HG03342 (cell line): Measurements from ENCODE around the gene PLBD2.

ENCODE experiments used
- ATAC-seq: cut with Tn5 transposase; IDR thresholded peaks from one replicate; pipeline ENCODE4 v1.9.1; 2021; ENCODE audit warnings: mild to moderate bottlenecking, moderate library complexity; ENCODE audit not compliant: unreplicated experiment

The PLBD2 gene

GRCh38 chr12:113392988-113393579, 34.7 kb downstream of the PLBD2 start:
- no peak for ATAC-seq

GRCh38 chr12:113393749-113394148, 35.4 kb downstream of the PLBD2 start:
- ATAC-seq = no peak

GRCh38 chr12:113395119-113395518, 36.7 kb downstream of the PLBD2 start:
- no peak for ATAC-seq

DNA sequence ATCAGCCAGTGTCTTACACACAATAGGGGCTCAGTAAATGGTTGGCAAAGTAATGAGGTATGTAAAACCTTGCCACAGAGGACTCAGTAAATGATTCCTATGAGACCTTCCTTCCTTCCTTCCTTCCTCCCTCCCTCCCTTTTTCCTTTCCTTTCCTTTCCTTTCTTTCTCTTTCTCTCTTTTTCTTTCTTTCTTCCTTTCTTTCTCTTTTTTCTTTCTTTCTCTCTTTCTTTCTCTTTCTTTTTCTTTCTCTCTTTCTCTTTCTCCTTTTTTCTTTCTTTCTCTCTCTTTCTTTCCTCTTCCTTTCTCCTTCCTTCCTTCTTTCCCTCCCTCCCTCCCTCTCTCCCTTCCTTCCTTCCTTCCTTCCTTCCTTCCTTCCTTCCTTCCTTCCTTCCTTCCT, 37.8 kb downstream of the PLBD2 start:
- no peak for ATAC-seq

DNA sequence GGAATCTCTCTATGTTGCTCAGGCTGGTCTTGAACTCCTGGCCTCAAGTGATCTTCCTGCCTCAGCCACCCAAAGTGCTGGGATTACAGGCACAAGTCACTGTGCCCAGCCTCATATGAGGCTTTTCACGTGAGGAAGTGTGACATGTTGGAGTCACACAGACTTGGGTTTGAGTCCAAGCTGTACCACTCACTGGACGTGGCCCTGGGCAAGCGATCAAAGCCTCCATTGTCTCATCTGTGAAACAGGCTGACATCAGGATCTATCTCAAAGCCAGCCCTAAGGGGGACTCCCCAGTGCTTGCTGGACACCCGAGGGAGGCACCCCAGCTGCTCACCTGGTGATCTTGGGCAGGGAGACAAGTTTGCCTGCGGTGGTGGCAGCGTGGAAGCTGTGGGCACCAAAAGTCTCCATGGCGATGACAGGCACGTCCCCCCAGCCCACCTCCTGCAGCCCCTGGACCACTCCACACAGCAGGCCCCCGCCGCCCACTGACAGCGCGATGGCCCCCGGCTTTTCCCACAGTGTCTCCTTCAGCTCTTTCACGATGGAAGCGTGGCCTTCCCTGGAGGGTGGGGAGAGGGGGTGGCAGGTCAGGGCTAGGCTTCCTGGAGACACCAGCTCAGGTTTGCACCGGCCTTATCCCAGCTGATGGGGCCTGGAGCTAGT, 38.6 kb downstream of the PLBD2 start:
- ATAC-seq = no peak

DNA sequence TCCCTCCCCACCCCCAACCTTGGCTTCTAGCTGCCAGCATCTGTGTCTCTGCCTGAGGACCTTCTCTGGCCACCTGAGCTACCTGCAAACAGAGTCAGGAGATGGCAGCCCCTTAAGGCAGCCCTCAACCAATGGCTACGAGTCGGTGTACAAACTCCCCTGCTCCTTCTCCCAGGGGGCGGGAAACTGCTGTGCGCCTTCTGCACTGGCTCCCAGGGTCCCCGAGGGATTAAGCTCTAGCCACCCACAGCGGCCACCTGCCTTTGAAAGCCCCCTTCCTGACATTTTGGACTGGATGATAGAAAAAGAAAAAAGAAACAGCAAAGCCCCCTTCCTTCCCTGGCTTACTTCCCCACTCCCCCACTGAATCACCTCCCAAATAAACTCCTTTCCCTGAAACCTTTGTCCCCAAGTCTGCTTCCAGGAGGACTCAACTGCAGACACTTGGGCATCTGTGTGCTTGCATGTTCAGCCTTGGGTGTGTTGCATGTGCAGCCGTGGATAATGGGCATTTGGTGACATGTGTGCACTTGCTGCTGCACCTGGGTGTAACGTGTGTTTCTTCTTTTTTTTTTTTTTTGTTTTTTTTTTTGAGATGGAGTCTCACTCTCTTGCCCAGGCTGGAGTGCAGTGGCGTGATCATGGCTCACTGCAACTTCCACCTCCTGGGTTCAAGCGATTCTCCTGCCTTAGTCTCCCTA, 39.3 kb downstream of the PLBD2 start:
- no peak for ATAC-seq

- no peak for ATAC-seq
Observed at GRCh38 chr12:113398346-113399290, 40.2 kb downstream of the PLBD2 start.

DNA sequence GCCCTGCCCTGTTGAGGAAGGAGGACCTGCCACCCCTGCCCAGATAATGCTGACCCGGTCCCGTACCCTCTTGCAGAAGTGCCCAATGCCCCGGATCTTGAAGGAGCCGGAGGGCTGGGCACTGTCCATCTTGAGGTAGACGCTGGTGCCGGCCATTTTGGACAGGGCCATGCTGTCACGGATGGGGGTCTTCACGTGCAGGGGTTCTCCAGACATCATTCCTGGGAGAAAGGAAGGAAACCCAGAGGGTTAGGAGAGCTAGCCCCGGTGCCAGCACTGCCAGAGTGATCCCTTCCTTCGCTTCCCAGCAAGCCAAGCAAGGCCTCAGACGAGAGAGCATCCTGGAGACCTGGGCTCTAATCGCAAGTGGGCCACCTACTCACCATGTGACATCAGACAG, 41.1 kb downstream of the PLBD2 start:
- ATAC-seq = no peak

DNA sequence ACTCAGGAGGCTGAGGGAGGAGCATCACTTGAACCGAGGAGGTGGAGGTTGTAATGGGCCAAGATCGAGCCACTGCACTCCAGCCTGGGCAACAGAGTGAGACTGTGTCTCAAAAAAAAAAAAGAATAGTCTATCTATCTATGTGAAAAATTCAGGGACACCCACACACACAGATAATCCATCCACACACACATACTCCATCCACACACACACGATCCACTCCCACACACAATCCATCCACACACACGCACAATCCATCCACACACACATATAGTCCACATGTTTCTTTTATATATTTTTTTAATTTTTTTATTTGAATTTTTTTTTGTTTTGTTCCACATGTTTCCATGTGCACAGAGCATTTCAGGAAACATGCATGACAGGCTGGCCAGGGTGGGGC, 42.0 kb downstream of the PLBD2 start:
- ATAC-seq = no peak

DNA sequence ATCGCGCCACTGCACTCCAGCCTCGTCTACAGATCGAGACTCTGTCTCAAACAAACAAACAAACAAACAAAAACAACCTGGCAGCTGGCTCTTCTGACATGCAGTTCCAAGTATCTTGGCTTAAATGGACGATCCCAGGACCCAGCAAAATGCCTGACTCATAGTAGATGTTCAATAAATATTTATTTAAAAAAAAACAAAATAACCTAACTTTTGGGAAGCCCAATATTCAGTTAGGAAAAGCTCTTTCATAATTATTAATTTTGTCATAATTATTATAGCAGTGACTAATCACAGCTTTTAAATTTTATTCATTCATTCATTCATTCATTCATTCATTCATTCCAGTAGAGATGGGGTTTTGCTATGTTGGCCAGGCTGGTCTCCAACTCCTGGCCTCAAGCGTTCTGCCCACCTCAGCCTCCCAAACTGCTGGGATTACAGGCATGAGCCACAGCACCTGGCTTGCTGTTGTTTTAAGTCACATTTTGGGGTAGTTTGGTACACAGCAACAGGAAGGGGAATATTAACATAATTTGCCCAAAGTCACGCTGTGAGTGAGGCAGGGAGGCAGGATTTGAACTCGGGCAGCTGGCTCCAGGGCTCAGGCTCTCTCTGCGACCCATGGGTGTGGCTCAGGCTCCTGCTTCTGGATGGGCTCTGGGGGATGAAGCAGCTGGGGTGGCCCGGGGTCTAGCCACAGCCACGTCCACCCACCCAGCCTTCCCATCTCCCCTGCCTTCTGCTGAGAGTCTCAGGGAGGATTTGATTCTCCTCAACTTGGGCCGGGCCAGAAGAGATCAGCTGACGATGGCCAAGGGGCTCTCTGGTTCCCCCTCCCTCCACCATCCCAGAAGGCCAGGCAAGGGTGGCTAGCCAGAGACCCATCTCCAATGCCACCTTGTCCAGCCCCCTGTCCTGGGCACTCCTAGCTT, 42.9 kb downstream of the PLBD2 start:
- no peak for ATAC-seq

GRCh38 chr12:113402586-113403260, 44.3 kb downstream of the PLBD2 start:
- ATAC-seq = no peak

GRCh38 chr12:113403435-113404415, 45.3 kb downstream of the PLBD2 start, which contains the start of gene SDS:
Gene SDS, minus strand, starts transcription at chr12:113403887. Its CDS starts 4,179 bp downstream, at chr12:113399708.
- ATAC-seq = no peak

DNA sequence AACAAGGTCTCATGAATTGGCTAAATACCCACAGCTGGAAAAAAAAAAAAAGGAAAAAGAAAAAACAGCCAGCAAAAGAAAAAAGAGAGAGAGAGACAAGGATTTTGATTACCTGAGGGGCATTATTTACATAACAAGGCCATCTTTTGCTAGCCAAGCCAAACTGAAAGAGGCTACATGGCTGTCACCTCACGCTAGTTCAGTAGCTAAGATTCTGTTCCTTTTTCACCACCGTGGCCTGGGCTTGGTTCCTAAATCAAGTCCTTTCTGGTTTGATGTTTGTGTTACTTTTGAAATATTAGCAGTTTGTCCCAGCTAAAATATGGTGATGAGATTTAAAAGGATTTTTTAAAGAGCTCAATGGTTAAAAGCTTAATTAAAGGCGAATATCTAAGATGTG, 47.3 kb downstream of the PLBD2 start:
- no peak for ATAC-seq

DNA sequence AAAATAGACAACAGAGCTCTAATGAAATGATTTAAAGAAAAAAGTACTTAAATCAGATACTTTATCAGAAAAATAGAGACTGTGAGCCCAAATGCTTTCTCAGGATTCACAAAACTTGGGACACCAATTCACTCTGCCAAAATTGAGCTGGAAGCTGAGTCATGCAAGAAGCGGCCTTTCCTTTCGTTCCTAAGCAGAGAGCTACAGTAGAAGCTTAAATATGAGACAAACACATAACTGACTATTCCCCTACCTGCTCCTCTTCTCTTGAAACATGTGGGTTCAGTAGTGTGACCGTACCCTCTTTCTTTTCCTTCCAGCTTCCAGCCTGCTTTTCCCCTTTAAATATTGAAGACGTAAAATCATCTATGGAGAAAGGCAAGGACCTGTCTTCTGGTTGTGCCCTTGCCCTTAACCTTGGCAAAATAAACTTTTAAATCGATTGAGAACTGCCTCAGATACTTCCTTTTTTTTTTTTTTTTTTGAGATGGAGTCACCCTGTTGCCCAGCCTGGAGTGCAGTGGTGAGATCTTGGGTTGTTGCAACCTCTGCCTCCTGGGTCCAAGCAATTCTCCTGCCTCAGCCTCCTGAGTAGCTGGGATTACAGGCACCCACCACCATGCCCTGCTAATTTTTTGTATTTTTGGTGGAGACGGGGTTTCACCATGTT, 49.7 kb downstream of the PLBD2 start:
- no peak for ATAC-seq

DNA sequence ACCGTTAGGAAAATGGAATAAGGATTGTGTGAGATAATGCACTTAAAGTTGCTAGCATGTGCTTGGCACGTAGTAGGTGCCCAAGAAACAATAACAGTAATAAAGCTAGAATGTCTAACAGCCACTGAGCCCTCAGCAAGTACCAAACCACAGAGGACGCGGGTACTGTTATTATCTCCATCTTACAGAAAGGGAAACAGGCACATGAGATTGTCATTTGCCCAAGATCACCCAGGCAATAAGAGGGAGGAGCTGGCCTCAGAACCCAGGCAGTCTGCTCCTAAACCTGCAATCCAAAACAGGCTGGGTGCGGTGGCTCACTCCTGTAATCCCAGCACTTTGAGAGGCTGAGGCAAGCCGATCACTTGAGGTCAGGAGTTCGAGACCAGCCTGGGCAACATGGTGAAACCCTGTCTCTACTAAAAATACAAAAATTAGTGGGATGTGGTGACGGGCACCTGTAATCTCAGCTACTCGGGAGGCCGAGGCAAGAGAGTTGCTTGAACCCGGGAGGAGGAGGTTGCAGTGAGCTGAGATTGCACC, 50.4 kb downstream of the PLBD2 start:
- ATAC-seq = no peak

- ATAC-seq = no peak
Observed at GRCh38 chr12:113409462-113410124, 51.2 kb downstream of the PLBD2 start.

GRCh38 chr12:113413488-113413939, 55.1 kb downstream of the PLBD2 start:
- no peak for ATAC-seq
